Urothelium cell line (cell line): Measurements from ENCODE around the gene SFMBT2.
"Not testable (repeated sequence)": the region's sequence is repeated elsewhere in the genome, so short reads cannot be mapped to it uniquely, and the experiment has no call there.

ENCODE experiments used
- DNase-seq: peaks from one replicate; pipeline ENCODE4 v3.0.0; 2011; ENCODE audit warnings: low spot score, mixed read lengths
- FAIRE-seq: peaks from 2 replicates; lab custom pipeline; 2011; peaks lifted over from hg19 to GRCh38; lab: Jason Lieb, UNC

The SFMBT2 gene

DNA sequence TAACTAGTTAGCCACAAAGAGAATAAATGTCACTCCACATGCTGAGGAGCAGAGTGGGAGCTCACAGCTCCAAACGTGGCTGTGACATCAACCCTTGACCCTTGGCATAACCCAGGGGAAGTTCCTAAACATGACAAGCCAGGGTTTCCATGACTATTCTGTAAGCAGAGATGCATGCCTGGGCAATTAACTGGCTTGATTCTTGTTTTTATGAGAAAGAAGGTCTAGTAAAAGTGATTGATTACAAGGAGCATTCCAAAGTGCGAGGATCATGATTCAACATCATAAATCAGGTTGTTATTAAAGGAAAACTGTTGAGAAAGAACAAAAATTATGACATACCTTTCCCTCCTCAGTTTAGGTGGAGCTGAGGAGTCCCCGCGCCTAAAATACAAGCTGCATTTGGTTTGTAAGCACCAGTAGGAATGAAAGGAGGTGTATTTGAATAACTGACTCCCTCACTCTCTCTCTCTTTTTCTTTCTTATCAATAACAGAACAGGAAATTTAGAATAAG lies 108.4 kb downstream of the SFMBT2 start:
- FAIRE-seq = no peak

GRCh38 chr10:7301006-7301778 lies 109.6 kb downstream of the SFMBT2 start:
- FAIRE-seq (no peak), DNase-seq (peak; percentile 21)

More for the DNA sequence above, 108.4 kb downstream of the SFMBT2 start:
- DNase-seq = peak; percentile 46

- no peak for FAIRE-seq
- peak; percentile 21 for DNase-seq
Observed at GRCh38 chr10:7300384-7300971, 110.4 kb downstream of the SFMBT2 start.

GRCh38 chr10:7299601-7300325 lies 111.1 kb downstream of the SFMBT2 start:
- not testable (repeated sequence) for DNase-seq, FAIRE-seq

- DNase-seq (no peak), FAIRE-seq (peak; percentile 92)
Observed at GRCh38 chr10:7298495-7298894, 112.3 kb downstream of the SFMBT2 start.

DNA sequence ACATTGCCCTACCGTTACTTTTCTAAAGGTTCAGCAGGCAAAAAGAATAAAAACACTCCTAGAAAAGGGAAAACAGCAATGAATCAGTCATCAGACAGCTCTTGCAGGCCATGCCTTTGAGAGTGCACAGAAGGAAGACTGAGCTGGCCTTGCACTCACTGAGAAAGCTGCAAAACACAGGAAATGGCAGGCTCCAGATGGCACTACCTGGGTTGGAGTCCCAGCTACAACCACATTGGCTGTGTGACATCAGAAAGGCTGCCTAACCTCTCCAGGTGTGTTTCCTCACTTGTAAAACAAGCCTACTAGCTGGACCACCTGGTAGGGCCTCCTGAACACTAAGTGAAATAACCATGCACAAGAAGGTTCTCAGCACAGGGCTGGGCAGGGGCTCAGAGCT lies 113.7 kb downstream of the SFMBT2 start:
- FAIRE-seq (no peak), DNase-seq (no peak)

DNA sequence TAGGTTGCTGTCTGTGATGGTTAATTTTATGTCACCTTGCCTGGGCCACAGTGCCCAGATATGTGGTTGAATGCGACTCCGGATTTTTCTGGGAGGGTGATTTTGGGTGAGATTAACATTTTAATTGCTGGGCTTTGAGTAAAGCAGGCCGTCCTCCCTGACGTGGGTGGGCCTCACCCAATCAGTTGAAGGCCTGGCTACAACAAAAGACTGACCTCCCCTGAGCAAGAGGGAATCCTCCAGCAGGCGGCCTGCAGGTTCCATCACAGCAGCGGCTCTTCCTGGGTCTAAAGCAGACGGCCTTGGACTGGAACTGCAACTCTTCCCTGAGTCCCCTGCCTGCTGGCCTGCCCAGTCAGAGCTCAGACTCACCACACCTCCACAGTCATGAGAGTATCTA lies 114.2 kb downstream of the SFMBT2 start:
- DNase-seq = no peak
- no peak for FAIRE-seq

GRCh38 chr10:7296076-7296475 lies 114.8 kb downstream of the SFMBT2 start:
- DNase-seq = no peak
- no peak for FAIRE-seq

DNA sequence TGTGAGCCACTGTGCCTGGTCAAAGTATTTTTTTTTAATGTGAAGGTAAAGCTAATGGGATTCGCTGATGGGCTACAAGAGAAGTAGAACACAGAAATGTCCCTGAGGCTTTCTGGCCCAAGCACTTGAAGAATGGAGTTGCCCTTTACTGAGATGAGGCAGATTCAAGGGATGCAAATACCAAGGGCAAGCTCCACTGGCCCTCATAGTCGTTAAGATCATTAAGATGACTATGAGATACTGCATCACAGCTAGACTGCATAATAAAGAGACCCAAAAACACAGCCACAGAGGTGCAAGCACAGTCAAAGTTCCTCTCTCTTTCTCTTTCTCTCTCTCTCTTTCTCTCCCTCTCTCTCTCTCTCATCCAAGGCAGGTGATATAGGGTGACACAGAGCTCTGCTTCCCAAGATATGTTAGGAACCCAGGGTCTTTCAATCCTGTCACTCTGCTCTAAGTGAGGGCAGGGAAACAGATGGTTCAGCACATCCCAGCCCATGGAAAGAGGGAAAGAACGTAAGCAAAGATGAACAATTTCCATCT lies 117.4 kb downstream of the SFMBT2 start:
- DNase-seq = no peak
- FAIRE-seq = no peak

- no peak for FAIRE-seq
- DNase-seq = no peak
Observed at GRCh38 chr10:7291487-7292270, 119.2 kb downstream of the SFMBT2 start.

DNA sequence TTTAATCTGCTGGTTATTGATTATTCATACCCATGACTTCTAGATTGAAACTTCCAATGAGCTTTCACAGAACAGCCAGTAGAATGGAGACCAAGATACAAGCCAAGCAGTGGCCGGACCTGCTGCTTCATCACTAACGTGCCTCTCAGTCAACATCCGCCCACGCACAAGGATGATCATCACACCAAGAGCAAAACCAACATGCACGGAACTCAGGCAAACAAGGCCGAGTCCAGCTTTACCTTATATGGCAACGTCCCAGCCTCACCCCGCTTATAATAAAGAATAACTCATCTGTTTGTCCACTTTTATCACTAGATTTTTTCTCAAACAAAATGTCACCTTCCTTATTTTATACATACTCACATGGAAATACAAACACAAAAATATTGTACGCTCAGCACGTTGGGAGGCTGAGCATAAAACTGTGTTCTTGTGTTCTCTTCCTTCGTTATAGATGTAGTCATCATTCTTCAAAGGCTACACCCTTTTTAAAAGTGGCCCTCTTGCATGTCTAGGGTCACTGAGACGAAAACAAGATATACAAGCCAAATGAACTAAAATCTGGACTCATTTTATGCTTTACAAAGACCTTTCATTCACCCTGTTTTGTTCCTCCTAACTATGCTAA lies 122.7 kb downstream of the SFMBT2 start:
- DNase-seq (no peak), FAIRE-seq (no peak)

DNA sequence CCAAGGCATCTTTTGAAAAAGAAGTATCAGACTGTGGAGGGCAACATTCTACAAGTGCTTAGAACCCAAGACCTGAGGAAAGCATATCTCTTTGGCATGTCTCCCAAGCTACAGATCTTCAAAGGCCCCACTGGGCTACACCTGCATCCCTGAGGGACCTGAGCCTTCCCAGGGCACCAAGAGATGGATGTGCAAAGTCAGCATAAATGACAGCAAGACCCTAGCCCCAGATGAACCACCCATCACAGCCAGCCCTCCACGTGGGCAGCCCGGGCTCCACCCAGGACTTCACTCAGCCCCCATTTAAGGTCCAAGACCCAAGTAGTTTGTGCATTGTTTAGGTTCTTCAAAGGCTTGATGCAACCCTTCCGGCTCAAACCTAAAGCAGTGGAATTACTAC lies 123.5 kb downstream of the SFMBT2 start:
- DNase-seq (no peak), FAIRE-seq (no peak)

- no peak for DNase-seq
- FAIRE-seq = peak; percentile 13
Observed at GRCh38 chr10:7285522-7286322, 125.1 kb downstream of the SFMBT2 start.

- DNase-seq (no peak), FAIRE-seq (no peak)
Observed at GRCh38 chr10:7283246-7283645, 127.6 kb downstream of the SFMBT2 start.

DNA sequence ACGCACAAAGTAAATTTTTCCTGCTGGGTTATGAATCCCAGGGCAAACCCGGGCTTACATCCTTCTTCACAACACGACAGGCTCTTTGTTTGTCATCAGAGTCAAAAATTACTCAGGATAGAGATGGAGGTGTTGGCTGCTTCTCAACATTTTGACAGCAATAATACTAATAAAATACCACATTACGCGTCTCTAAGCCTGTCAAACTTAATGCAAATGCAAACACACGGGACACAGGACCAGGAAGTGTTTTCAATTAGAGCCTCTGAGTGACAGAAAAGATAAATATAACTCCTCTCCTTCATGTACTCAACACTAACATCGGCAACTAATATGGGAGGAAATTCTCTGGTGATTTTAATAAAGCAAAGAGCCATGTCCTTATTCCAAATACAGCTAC lies 128.4 kb downstream of the SFMBT2 start:
- no peak for DNase-seq
- no peak for FAIRE-seq

DNA sequence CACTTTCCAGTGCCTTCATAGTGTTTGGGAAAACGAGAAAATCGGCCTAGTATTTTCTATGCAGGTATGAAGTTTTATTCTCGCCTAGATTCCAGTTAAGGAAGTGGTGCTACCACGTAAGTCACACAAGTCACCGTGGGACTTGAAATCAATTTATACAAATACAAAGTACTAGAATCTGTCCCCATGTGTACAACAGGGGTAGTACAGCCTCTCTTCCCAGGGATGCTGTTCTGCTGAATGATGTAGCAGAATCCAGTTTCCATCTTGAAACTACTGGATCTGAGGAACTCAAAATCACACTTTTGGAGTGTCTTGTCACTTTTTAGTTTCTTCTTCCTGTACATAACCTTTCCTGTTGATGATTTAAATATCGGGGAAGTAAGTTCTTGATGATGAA lies 129.4 kb downstream of the SFMBT2 start:
- FAIRE-seq (no peak), DNase-seq (no peak)

GRCh38 chr10:7279303-7279702 lies 131.5 kb downstream of the SFMBT2 start:
- no peak for FAIRE-seq
- no peak for DNase-seq

DNA sequence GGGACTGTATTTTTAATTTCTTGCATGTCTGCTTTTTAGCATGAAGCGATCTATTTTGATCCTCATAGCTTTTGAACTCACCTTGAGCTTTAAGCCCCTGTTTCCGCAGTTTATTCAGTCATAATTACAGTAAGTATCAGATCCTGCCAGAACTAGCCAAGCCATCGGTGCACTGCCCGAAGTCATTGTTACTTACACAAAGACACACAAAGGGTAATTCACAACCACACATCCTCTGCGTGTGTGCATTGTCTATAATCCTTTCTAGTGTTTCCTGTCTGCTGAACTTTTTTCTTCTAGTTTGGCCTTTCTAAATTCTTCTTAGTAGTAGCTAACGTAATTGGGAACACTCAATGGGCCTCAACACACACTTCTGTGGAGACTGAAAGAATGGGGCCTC lies 133.0 kb downstream of the SFMBT2 start:
- FAIRE-seq (no peak), DNase-seq (no peak)

DNA sequence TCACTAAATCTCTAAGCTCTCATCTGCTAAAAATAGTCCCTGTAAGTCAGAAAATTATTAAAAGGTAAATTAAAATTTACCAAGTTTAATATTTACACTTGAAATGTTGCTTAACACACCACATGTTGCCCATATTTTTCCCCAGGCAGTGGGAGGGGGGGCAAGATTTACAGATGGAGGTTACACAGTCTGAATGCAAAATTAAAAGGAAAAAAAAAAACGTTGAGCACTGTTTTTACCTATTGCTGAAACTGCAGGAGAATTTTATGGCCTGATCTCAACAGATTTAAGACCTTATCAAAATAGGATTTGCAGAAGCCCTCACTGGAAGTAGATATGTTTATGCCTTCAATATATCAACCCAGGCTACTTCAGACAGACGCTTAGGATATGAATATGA lies 133.4 kb downstream of the SFMBT2 start:
- no peak for DNase-seq
- no peak for FAIRE-seq
